ENCODE results near the gene TEAD3. TPM values are rescaled to one million over a fixed set of nuclear protein-coding genes. Genes with fewer than 3 reads are reported as not detected.

The TEAD3 gene
- total and polyA plus RNA-seq, 10 of the 15 experiments (the other 5 are each of a cell fraction or from before 2014, with no cell fraction given): 0.02 to 0.28 (median 0.18) TPM; not detected in 5

DNA sequence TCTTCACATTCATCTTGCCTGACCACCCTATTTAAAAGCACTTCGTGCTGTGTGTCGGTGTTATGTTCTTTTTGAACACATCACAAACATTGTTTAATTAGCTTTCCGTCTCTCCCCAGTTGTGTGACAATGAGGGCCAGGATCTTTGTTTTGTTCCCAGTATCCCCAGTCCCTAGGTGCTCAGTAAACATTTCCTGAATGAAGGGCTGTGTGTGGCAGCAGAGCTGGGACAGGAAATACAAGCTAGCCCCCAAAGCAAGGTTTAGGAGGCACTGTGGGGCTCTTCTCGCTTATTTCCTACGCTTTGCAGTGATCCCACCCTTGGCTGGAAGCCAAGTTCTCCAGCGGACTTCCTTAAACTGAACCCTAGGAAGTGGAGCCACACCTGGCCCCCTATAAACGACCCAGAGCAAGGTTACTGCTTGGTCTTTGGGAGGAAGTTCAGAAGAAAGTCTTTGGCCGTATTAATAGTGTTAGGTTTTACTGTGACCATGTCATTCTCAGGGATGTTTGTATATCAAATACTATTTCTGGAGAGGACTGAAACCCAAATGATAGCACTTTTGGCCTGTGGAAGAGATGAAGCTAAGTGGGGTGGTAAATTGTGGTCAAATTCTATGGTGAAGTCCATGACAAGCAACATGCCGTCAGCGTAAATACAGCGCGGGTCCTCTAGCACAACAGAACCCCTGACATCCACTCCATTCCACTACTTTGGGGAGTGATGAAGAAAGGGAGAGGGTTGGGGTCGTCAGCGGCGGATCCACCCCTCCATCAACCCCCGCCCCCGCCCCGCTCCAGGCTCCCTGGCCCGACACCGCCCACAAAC, 45.3 kb downstream of the TEAD3 start:
- peak overlapping the region; percentile 94 for H3K4me2 ChIP-seq (ENCODE audit: control insufficient read depth, insufficient read depth)
- no peak overlapping the region; the same call in 1 of the 2 replicates for H3K9ac ChIP-seq (ENCODE audit: control insufficient read depth, insufficient read depth, low read length)
- ChIA-PET CTCF (interaction anchor here (0.9 to 6.5 kb wide), 10 partner anchors 17 to 187 kb away, joined by 3 to 177 read pairs (median 16); partner anchors contain the start of genes DEF6, PPARD and RPL10A), SMC1A (ENCODE audit: uncharacterized antibody, unreplicated experiment) (interaction anchor here (0.9 to 6.8 kb wide), 9 partner anchors 16 to 187 kb away, joined by 3 to 116 read pairs (median 8); partner anchors contain the start of genes DEF6, PPARD and RPL10A), RAD21 (ENCODE audit: unreplicated experiment) (interaction anchor here (1.1 to 8.7 kb wide), 9 partner anchors 17 to 285 kb away, joined by 3 to 125 read pairs (median 6); partner anchors contain the start of genes ARMC12, DEF6, PPARD and RPL10A), POLR2A (interaction anchor here (0.9 to 1.0 kb wide), 3 partner anchors 10 to 109 kb away, joined by 3 read pairs; partner anchors contain the start of genes PPARD and RPL10A)
- TF ChIP-seq MYB (IDR thresholded peaks at IDR 0.05; ENCODE audit: borderline replicate concordance, low read depth, low read length) (no peak), EGR1 (IDR thresholded peaks at IDR 0.05; ENCODE audit: borderline replicate concordance in 1 of 2, low read depth in 2 of 2, low read length in 2 of 2) (peak in 1 of 2 experiments; percentile 50; a peak in 1 of 3 replicates)
- intact Hi-C loops (cut with micrococcal nuclease; ENCODE audit: unreplicated experiment) (loop anchor here (2.0 kb wide), 1 partner anchor 17 kb away; the partner anchor contains the start of gene RPL10A), in situ Hi-C loops (cut with MboI) (loop anchor here (5.0 kb wide), 1 partner anchor 109 kb away; the partner anchor contains the start of gene PPARD)
- H3K79me2 ChIP-seq (ENCODE audit: control insufficient read depth, insufficient read depth, low read length): peaks cover 4% of the 10 kb centered on the region
- DNase-seq (ENCODE audit: low read depth, low spot score) (no peak), FAIRE-seq (peak; percentile 71), ATAC-seq (no peak)
- no peaks in the 10 kb centered on the region for H3K9me3 ChIP-seq (replicated peaks; ENCODE audit: control insufficient read depth, insufficient read depth, low read length)
- H3K4me3 ChIP-seq: peak overlapping the region; percentile 31; the same call in 1 of the 2 replicates
- peaks cover 10% of the 10 kb centered on the region for H3K4me1 ChIP-seq (ENCODE audit: control insufficient read depth, insufficient read depth, low read length)
- WGBS (ENCODE audit: insufficient coverage, insufficient replicate concordance, low lambda C conversion rate, missing lambda C conversion rate): 16% methylated on average over 20 of the region's 20 CpGs
- BruUV-seq (replicated peaks): no TSS peak
- H3K36me3 ChIP-seq (ENCODE audit: control insufficient read depth in 2 of 2, insufficient read depth in 2 of 2, low read length in 1 of 2): no peaks in the 10 kb centered on the region
- H3K27ac ChIP-seq (ENCODE audit: control insufficient read depth, insufficient read depth): no peak overlapping the region
- H4K20me1 ChIP-seq (ENCODE audit: control insufficient read depth, insufficient read depth): no peaks in the 10 kb centered on the region
- 0 out of 4 replicates have a peak, but pooled peaks cover 0 to 3% of the 10 kb centered on the region in 2 experiments for H3K27me3 ChIP-seq (replicated peaks in 1 of 2; ENCODE audit: control insufficient read depth in 2 of 2, insufficient read depth in 2 of 2, low read length in 1 of 2)
- H2AFZ ChIP-seq (ENCODE audit: control insufficient read depth, low read depth, low read length): peak overlapping the region; percentile 54

All from GM12878 (cell line).